ENCODE results near the gene ABCD4.

ABCD4 gene

GRCh38 chr14:74257078-74257940 is 45.4 kb downstream of the ABCD4 start:
- Mint-ChIP-seq H3K4me3 (peak overlapping the region; percentile 83 to 85 (median 85)), H3K27me3 (ENCODE audit: low read depth) (peaks cover 59% of the 10 kb centered on the region), H3K36me3 (ENCODE audit: low read depth) (no peaks in the 10 kb centered on the region), H3K9me3 (no peaks in the 10 kb centered on the region), H3K4me1 (no peaks in the 10 kb centered on the region), H3K27ac (no peak overlapping the region)
- peak; percentile 98 for TF ChIP-seq CTCF (IDR thresholded peaks at IDR 0.05; ENCODE audit: unreplicated experiment in 3 of 3)

GRCh38 chr14:74255281-74255680 is 47.5 kb downstream of the ABCD4 start:
- Mint-ChIP-seq H3K27ac (no peak overlapping the region), H3K9me3 (no peaks in the 10 kb centered on the region), H3K27me3 (ENCODE audit: low read depth) (peaks cover 65% of the 10 kb centered on the region), H3K36me3 (ENCODE audit: low read depth) (no peaks in the 10 kb centered on the region), H3K4me3 (peak overlapping the region in 1 of 3 experiments; percentile 50), H3K4me1 (no peaks in the 10 kb centered on the region)
- TF ChIP-seq CTCF (IDR thresholded peaks at IDR 0.05; ENCODE audit: unreplicated experiment in 3 of 3): no peak

- no peaks in the 10 kb centered on the region for H3K36me3 Mint-ChIP-seq (ENCODE audit: low read depth)
- peaks cover 62% of the 10 kb centered on the region for H3K27me3 Mint-ChIP-seq (ENCODE audit: low read depth)
- no peaks in the 10 kb centered on the region for H3K9me3 Mint-ChIP-seq
- no peaks in the 10 kb centered on the region for H3K4me1 Mint-ChIP-seq
- no peak overlapping the region for H3K4me3 Mint-ChIP-seq
- no peak overlapping the region for H3K27ac Mint-ChIP-seq
- TF ChIP-seq CTCF (IDR thresholded peaks at IDR 0.05; ENCODE audit: unreplicated experiment in 3 of 3): no peak
Observed at GRCh38 chr14:74249433-74250375, 53.0 kb downstream of the ABCD4 start.

GRCh38 chr14:74248017-74248416 is 54.7 kb downstream of the ABCD4 start:
- H3K36me3 Mint-ChIP-seq (ENCODE audit: low read depth): no peaks in the 10 kb centered on the region
- no peak overlapping the region for H3K27ac Mint-ChIP-seq
- no peaks in the 10 kb centered on the region for H3K4me1 Mint-ChIP-seq
- H3K9me3 Mint-ChIP-seq: no peaks in the 10 kb centered on the region
- no peak for TF ChIP-seq CTCF (IDR thresholded peaks at IDR 0.05; ENCODE audit: unreplicated experiment in 3 of 3)
- peaks cover 64% of the 10 kb centered on the region for H3K27me3 Mint-ChIP-seq (ENCODE audit: low read depth)
- no peak overlapping the region for H3K4me3 Mint-ChIP-seq

DNA sequence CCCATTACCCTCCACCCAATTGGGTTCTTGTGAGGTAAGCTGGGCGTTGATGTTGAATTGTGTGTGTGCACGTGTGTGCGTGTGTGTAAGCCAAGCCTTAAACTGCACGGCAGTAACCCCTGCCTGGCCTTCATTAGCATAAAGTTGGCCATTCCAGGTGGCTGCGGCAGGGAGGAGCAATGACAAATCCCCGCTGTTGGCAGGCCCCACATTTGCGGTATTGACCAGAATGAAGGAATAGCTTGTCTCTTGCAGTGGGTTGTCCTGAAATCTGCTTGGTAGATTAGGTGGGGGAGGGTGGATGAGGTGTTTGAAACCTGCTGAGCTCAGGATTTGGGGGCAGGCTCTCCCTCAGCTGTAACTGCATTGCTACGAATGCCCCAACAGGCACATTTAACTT is 56.2 kb downstream of the ABCD4 start:
- Mint-ChIP-seq H3K36me3 (ENCODE audit: low read depth) (no peaks in the 10 kb centered on the region), H3K27me3 (ENCODE audit: low read depth) (peaks cover 75% of the 10 kb centered on the region), H3K27ac (no peak overlapping the region), H3K4me1 (peaks cover 10% of the 10 kb centered on the region), H3K9me3 (no peaks in the 10 kb centered on the region), H3K4me3 (no peak overlapping the region)
- no peak for TF ChIP-seq CTCF (IDR thresholded peaks at IDR 0.05; ENCODE audit: unreplicated experiment in 3 of 3)
